Keratinocyte (primary cell): ENCODE measurements around the gene ZNRF4. TPM values are rescaled to one million over a fixed set of nuclear protein-coding genes. Genes with fewer than 3 reads are reported as not detected.

Source experiments
- DNase-seq: peaks from one replicate; pipeline ENCODE4 v3.0.0-alpha.2; 2011; ENCODE audit warnings: low read depth, missing footprints, low spot score
- FAIRE-seq: peaks from 2 replicates; lab custom pipeline; 2011; peaks lifted over from hg19 to GRCh38; lab: Jason Lieb, UNC
- H2AFZ ChIP-seq: 2 replicates; pipeline ENCODE4 v1.6.0; 2012; ENCODE audit warnings: low read length, control low read depth, inconsistent platforms; ENCODE audit not compliant: control insufficient read depth
- H3K27ac ChIP-seq: 2 replicates; pipeline ENCODE4 v1.5.1; 2011; ENCODE audit warnings: low read length; ENCODE audit not compliant: control insufficient read depth, insufficient read depth
- H3K27me3 ChIP-seq: 3 replicates; pipeline ENCODE4 v1.6.0; 2011; ENCODE audit warnings: low read length; ENCODE audit not compliant: control insufficient read depth, insufficient read depth; ENCODE audit errors: extremely low read depth
- H3K36me3 ChIP-seq, 2 experiments: 2 replicates in 1 of 2; 3 replicates in 1 of 2; pipeline ENCODE4 v1.5.1; 2011; ENCODE audit warnings: low read length in 2 of 2, mild to moderate bottlenecking in 1 of 2; ENCODE audit not compliant: control insufficient read depth in 2 of 2, insufficient read depth in 2 of 2; ENCODE audit errors: extremely low read depth in 1 of 2
- H3K4me1 ChIP-seq: 3 replicates; pipeline ENCODE4 v1.5.1; 2011; ENCODE audit warnings: low read length; ENCODE audit not compliant: control insufficient read depth, insufficient read depth; ENCODE audit errors: extremely low read depth
- H3K4me2 ChIP-seq: 3 replicates; pipeline ENCODE4 v1.6.0; 2011; ENCODE audit warnings: low read depth, low read length; ENCODE audit not compliant: control insufficient read depth, insufficient read depth; ENCODE audit errors: extremely low read depth
- H3K4me3 ChIP-seq, 3 experiments: fragments of 200-600 bp in 1 of 3; sonication (generic) in 1 of 3; 2 replicates in 2 of 3; 3 replicates in 1 of 3; pipeline ENCODE4 v1.5.1; 2011 to 2016; ENCODE audit warnings: low read length in 3 of 3, mild to moderate bottlenecking in 3 of 3, control low read depth in 2 of 3, inconsistent platforms in 1 of 3, low read depth in 1 of 3, mixed read lengths in 1 of 3, mixed run types in 1 of 3, moderate library complexity in 1 of 3; ENCODE audit not compliant: control insufficient read depth in 2 of 3, insufficient read depth in 2 of 3; ENCODE audit errors: extremely low read depth in 1 of 3
- H3K79me2 ChIP-seq: 2 replicates; pipeline ENCODE4 v1.6.0; 2012; ENCODE audit warnings: low read length; ENCODE audit not compliant: control insufficient read depth, insufficient read depth
- H3K9ac ChIP-seq: 3 replicates; pipeline ENCODE4 v1.6.0; 2011; ENCODE audit warnings: low read length; ENCODE audit not compliant: control insufficient read depth, insufficient read depth; ENCODE audit errors: extremely low read depth
- H3K9me1 ChIP-seq: 3 replicates; pipeline ENCODE4 v1.6.0; 2011; ENCODE audit warnings: low read length; ENCODE audit not compliant: control insufficient read depth, insufficient read depth; ENCODE audit errors: extremely low read depth
- H3K9me3 ChIP-seq: 2 replicates; pipeline ENCODE4 v1.5.1; 2012; ENCODE audit warnings: low read depth, low read length; ENCODE audit not compliant: control insufficient read depth
- H4K20me1 ChIP-seq: 3 replicates; pipeline ENCODE4 v1.6.0; 2011; ENCODE audit warnings: low read length; ENCODE audit not compliant: control insufficient read depth, insufficient read depth; ENCODE audit errors: extremely low read depth
- EZH2 ChIP-seq: IDR thresholded peaks from one replicate; pipeline ENCODE4 v1.6.1; 2012; ENCODE audit warnings: inconsistent platforms, mild to moderate bottlenecking, low read length, moderate library complexity
- dilution Hi-C: fragments of 300-500 bp; cut with MboI; formaldehyde crosslinking; loops from one replicate; pipeline ENCODE4 v1.7.0; 2020; ENCODE audit warnings: low sequenced_read_pairs; ENCODE audit not compliant: extremely low pct_ligation_motif_present
- polyA plus RNA-seq, 5 experiments: library from polyadenylated mRNA; depleted of rRNA in 3 of 5; stranded (reverse) in 3 of 5; stranded (forward) in 1 of 5; unstranded in 1 of 5; fragments of >200 nt; gene quantifications; 1 replicate in 1 of 5; 2 replicates in 3 of 5; 3 replicates in 1 of 5; pipeline versions ENCODE4 v1.2.1 to v1.2.3, GENCODE V29; 2011 to 2012; ENCODE audit warnings: missing spikeins in 2 of 5, low read depth in 1 of 5, low replicate concordance in 1 of 5
- TF ChIP-seq, protein P1 (sequence below), 3 experiments: IDR thresholded peaks in 1 of 3; conservative IDR thresholded peaks in 1 of 3; optimal IDR thresholded peaks in 1 of 3; 2 replicates in 2 of 3; 3 replicates in 1 of 3; pipeline versions ENCODE3 to v1.5.1; 2011; ENCODE audit warnings: low read length in 3 of 3, mild to moderate bottlenecking in 3 of 3, moderate library complexity in 2 of 3, control low read depth in 1 of 3, inconsistent platforms in 1 of 3; ENCODE audit not compliant: insufficient read depth in 2 of 3; ENCODE audit errors: extremely low read depth in 1 of 3

ZNRF4 gene
- polyA plus RNA-seq, 1 donor (not counting 4 experiments of a cell fraction or from before 2014, with no cell fraction given) = not detected

DNA sequence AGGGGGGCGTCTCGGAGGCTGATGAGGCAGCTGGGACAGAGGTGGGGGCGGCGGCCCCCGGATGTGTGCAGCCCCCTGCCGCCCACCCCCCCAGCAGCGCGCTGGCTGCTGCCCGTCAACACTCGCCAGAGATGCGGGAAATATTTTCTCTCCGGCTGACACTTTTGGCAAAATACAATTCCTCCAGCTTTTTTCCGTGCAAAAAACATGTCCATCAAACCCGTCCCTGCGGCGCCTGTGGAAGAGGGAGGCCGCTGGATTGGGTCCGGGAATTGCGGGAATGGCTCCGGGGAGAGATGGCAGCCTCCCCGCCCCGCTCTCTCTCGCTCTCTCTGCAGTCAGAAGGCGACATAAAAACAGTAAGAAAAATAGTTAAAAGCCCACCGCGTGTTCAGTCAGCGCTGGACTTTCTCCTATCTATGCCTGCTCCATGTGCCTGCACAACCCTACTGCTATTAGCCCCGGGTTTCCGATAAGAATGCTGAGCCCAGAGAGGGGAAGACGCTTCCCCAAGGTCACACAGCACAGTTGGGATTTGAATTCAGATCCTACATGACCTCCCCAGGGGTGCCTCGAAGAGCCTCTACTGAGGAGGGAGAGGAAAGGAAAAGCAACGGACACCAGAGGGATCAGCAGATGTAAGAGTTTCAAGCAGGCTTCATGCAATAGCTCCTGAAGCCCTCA lies 23.2 kb downstream of the ZNRF4 start:
- peaks cover 28% of the 10 kb centered on the region for H3K27me3 ChIP-seq
- no peaks in the 10 kb centered on the region for H3K4me1 ChIP-seq
- dilution Hi-C loops = no loop called here
- no peak overlapping the region for H3K9ac ChIP-seq
- FAIRE-seq (no peak), DNase-seq (no peak)
- H3K79me2 ChIP-seq = no peaks in the 10 kb centered on the region
- no peak overlapping the region for H3K4me3 ChIP-seq
- H3K9me3 ChIP-seq = peaks cover 8% of the 10 kb centered on the region
- no peak overlapping the region for H2AFZ ChIP-seq
- no peak overlapping the region for H3K27ac ChIP-seq
- H3K9me1 ChIP-seq = no peaks in the 10 kb centered on the region
- H3K4me2 ChIP-seq = no peak overlapping the region
- H3K36me3 ChIP-seq = no peaks in the 10 kb centered on the region
- TF ChIP-seq, protein P1, sequence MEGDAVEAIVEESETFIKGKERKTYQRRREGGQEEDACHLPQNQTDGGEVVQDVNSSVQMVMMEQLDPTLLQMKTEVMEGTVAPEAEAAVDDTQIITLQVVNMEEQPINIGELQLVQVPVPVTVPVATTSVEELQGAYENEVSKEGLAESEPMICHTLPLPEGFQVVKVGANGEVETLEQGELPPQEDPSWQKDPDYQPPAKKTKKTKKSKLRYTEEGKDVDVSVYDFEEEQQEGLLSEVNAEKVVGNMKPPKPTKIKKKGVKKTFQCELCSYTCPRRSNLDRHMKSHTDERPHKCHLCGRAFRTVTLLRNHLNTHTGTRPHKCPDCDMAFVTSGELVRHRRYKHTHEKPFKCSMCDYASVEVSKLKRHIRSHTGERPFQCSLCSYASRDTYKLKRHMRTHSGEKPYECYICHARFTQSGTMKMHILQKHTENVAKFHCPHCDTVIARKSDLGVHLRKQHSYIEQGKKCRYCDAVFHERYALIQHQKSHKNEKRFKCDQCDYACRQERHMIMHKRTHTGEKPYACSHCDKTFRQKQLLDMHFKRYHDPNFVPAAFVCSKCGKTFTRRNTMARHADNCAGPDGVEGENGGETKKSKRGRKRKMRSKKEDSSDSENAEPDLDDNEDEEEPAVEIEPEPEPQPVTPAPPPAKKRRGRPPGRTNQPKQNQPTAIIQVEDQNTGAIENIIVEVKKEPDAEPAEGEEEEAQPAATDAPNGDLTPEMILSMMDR (optimal IDR thresholded peaks at IDR 0.05 in 1 of 3, IDR thresholded peaks at IDR 0.05 in 1 of 3, conservative IDR thresholded peaks at IDR 0.05 in 1 of 3; ENCODE audit: extremely low read depth in 1 of 3, insufficient read depth in 2 of 3, low read length in 3 of 3) = no peak
- TF ChIP-seq EZH2 = peak; percentile 47
- no peaks in the 10 kb centered on the region for H4K20me1 ChIP-seq

DNA sequence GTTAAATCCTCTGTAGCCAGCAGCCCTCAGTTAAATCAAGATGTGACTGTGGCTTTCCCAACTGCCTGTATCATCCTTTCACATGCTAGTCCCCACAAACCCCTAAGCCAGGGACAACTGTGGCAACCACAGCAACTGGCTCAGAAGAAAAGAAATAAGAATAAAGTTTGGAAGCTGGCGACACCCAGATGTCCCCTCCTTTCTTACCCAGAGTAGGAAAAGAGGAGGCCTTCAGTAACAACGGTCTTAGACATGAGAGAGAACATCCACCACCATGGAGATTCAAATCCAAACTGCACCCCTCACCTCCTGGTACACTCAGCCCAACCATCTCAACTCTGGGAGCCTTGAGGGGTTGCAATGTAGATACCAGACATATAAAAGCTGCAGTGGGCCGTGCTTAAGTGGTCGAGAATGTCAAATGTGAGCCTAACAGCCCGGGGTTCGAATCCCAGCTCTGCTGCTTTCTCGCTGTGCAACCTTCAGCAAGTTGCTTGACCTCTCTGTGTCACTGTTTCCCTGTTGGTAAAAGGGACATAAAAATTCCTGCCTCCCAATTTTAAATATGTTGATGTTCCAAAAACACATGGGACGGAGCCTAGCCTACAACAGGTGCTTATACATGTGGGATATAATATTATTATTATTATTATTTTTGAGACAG lies 23.8 kb downstream of the ZNRF4 start:
- H3K79me2 ChIP-seq = no peaks in the 10 kb centered on the region
- TF ChIP-seq, protein P1 (optimal IDR thresholded peaks at IDR 0.05 in 1 of 3, IDR thresholded peaks at IDR 0.05 in 1 of 3, conservative IDR thresholded peaks at IDR 0.05 in 1 of 3; ENCODE audit: extremely low read depth in 1 of 3, insufficient read depth in 2 of 3, low read length in 3 of 3) = no peak
- TF ChIP-seq EZH2 = no peak
- no peaks in the 10 kb centered on the region for H3K4me1 ChIP-seq
- H3K9me1 ChIP-seq = no peaks in the 10 kb centered on the region
- dilution Hi-C loops = no loop called here
- H3K9me3 ChIP-seq = peaks cover 8% of the 10 kb centered on the region
- no peaks in the 10 kb centered on the region for H4K20me1 ChIP-seq
- FAIRE-seq (no peak), DNase-seq (no peak)
- no peak overlapping the region for H3K4me3 ChIP-seq
- no peak overlapping the region for H3K27ac ChIP-seq
- no peak overlapping the region for H3K9ac ChIP-seq
- H3K36me3 ChIP-seq = no peaks in the 10 kb centered on the region
- H3K4me2 ChIP-seq = no peak overlapping the region
- peaks cover 28% of the 10 kb centered on the region for H3K27me3 ChIP-seq
- H2AFZ ChIP-seq = no peak overlapping the region
